GM19328 (cell line): ENCODE data around the gene JAKMIP1.

Experiments
- ATAC-seq: cut with Tn5 transposase; IDR thresholded peaks from one replicate; pipeline ENCODE4 v1.9.1; 2021; ENCODE audit warnings: mild to moderate bottlenecking, moderate library complexity; ENCODE audit not compliant: unreplicated experiment

Gene JAKMIP1

GRCh38 chr4:6071191-6071958, 129.0 kb downstream of the JAKMIP1 start:
- no peak for ATAC-seq

GRCh38 chr4:6069845-6070709, 130.3 kb downstream of the JAKMIP1 start:
- ATAC-seq = no peak

GRCh38 chr4:6068986-6069385, 131.4 kb downstream of the JAKMIP1 start:
- ATAC-seq = no peak

GRCh38 chr4:6065934-6066590, 134.3 kb downstream of the JAKMIP1 start:
- no peak for ATAC-seq

- no peak for ATAC-seq
Measured at GRCh38 chr4:6065166-6065565, 135.2 kb downstream of the JAKMIP1 start.

- no peak for ATAC-seq
Measured at GRCh38 chr4:6064383-6064782, 136.0 kb downstream of the JAKMIP1 start.

- ATAC-seq = no peak
Measured at GRCh38 chr4:6063684-6064083, 136.7 kb downstream of the JAKMIP1 start.

- no peak for ATAC-seq
Measured at GRCh38 chr4:6062133-6062532, 138.2 kb downstream of the JAKMIP1 start.

- ATAC-seq = no peak
Measured at GRCh38 chr4:6059375-6059805, 141.0 kb downstream of the JAKMIP1 start.

GRCh38 chr4:6058531-6059374, 141.6 kb downstream of the JAKMIP1 start:
- ATAC-seq = no peak

- ATAC-seq = no peak
Measured at GRCh38 chr4:6056976-6057766, 143.2 kb downstream of the JAKMIP1 start.

GRCh38 chr4:6055436-6055835, 144.9 kb downstream of the JAKMIP1 start:
- no peak for ATAC-seq

- no peak for ATAC-seq
Measured at GRCh38 chr4:6055030-6055429, 145.3 kb downstream of the JAKMIP1 start.

GRCh38 chr4:6054162-6054922, 146.0 kb downstream of the JAKMIP1 start:
- no peak for ATAC-seq

- no peak for ATAC-seq
Measured at GRCh38 chr4:6052679-6053078, 147.7 kb downstream of the JAKMIP1 start.

GRCh38 chr4:6050551-6050950, 149.8 kb downstream of the JAKMIP1 start:
- ATAC-seq = no peak

- ATAC-seq = no peak
Measured at GRCh38 chr4:6049985-6050384, 150.4 kb downstream of the JAKMIP1 start.

- ATAC-seq = no peak
Measured at GRCh38 chr4:6049278-6049677, 151.1 kb downstream of the JAKMIP1 start.

GRCh38 chr4:6048537-6048936, 151.8 kb downstream of the JAKMIP1 start:
- ATAC-seq = no peak
